Panc1 (cell line): Measurements from ENCODE around the gene EVL.

ENCODE experiments used
- POLR2AphosphoS5 ChIP-seq: IDR thresholded peaks from 2 replicates; pipeline ENCODE4 v1.6.1; 2012; ENCODE audit warnings: mild to moderate bottlenecking, low read depth, low read length, moderate library complexity
- TCF7L2 ChIP-seq: IDR thresholded peaks from 2 replicates; pipeline ENCODE4 v1.6.1; 2011; ENCODE audit warnings: mild to moderate bottlenecking, low read depth, low read length, inconsistent platforms
- TF ChIP-seq, protein P1 (sequence below), 2 experiments: IDR thresholded peaks; 2 replicates each; pipeline ENCODE4 v1.6.1; 2011 to 2012; ENCODE audit warnings: low read depth in 2 of 2, control low read depth in 1 of 2, low read length in 1 of 2, mild to moderate bottlenecking in 1 of 2, moderate library complexity in 1 of 2; ENCODE audit not compliant: insufficient read depth in 1 of 2
- TF ChIP-seq, protein P2 (sequence below): fragments of 450-650 bp; IDR thresholded peaks from 2 replicates; pipeline ENCODE4 v1.5.1; 2017; ENCODE audit warnings: mild to moderate bottlenecking

DNA sequence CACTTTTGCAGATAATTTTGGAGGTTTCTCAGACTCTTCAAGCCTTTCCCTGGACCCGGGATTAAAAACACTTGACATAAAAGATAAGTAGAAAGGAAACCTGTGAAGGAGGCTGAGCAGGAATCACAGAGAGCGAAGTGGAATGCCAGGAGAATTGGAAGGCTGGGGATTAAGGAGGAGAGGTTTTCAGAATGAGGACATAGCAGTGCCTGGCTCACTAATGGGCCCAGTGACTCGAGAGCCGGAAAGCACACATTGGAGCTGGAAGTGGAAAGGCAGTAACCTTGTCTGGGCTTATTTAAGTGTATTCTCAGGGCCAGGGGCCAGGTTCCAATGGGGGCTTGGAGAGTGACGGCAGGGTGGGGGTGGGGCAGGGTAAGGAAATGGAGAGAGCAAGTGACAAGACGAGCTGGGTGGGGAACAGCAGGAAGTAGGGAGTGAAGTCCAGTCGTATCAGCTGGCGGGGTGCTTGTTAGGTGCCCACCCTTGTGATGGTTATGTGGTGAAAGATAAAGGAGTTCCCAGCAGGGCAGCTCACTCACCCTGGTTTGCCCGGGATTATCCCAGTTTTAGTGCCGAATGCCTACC lies 13.1 kb downstream of the EVL start:
- TF ChIP-seq, protein P1, sequence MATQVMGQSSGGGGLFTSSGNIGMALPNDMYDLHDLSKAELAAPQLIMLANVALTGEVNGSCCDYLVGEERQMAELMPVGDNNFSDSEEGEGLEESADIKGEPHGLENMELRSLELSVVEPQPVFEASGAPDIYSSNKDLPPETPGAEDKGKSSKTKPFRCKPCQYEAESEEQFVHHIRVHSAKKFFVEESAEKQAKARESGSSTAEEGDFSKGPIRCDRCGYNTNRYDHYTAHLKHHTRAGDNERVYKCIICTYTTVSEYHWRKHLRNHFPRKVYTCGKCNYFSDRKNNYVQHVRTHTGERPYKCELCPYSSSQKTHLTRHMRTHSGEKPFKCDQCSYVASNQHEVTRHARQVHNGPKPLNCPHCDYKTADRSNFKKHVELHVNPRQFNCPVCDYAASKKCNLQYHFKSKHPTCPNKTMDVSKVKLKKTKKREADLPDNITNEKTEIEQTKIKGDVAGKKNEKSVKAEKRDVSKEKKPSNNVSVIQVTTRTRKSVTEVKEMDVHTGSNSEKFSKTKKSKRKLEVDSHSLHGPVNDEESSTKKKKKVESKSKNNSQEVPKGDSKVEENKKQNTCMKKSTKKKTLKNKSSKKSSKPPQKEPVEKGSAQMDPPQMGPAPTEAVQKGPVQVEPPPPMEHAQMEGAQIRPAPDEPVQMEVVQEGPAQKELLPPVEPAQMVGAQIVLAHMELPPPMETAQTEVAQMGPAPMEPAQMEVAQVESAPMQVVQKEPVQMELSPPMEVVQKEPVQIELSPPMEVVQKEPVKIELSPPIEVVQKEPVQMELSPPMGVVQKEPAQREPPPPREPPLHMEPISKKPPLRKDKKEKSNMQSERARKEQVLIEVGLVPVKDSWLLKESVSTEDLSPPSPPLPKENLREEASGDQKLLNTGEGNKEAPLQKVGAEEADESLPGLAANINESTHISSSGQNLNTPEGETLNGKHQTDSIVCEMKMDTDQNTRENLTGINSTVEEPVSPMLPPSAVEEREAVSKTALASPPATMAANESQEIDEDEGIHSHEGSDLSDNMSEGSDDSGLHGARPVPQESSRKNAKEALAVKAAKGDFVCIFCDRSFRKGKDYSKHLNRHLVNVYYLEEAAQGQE (IDR thresholded peaks at IDR 0.05; ENCODE audit: insufficient read depth in 1 of 2, low read depth in 2 of 2, low read length in 1 of 2): no peak
- no peak for TF ChIP-seq POLR2AphosphoS5
- TF ChIP-seq, protein P2, sequence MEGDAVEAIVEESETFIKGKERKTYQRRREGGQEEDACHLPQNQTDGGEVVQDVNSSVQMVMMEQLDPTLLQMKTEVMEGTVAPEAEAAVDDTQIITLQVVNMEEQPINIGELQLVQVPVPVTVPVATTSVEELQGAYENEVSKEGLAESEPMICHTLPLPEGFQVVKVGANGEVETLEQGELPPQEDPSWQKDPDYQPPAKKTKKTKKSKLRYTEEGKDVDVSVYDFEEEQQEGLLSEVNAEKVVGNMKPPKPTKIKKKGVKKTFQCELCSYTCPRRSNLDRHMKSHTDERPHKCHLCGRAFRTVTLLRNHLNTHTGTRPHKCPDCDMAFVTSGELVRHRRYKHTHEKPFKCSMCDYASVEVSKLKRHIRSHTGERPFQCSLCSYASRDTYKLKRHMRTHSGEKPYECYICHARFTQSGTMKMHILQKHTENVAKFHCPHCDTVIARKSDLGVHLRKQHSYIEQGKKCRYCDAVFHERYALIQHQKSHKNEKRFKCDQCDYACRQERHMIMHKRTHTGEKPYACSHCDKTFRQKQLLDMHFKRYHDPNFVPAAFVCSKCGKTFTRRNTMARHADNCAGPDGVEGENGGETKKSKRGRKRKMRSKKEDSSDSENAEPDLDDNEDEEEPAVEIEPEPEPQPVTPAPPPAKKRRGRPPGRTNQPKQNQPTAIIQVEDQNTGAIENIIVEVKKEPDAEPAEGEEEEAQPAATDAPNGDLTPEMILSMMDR: no peak
- TF ChIP-seq TCF7L2: no peak
